GM19035 (cell line): ENCODE measurements around the gene DNPH1.

Source experiments
- ATAC-seq: cut with Tn5 transposase; IDR thresholded peaks from one replicate; pipeline ENCODE4 v1.9.1; 2021; ENCODE audit not compliant: unreplicated experiment

Gene DNPH1

GRCh38 chr6:43219119-43219518 is 10.2 kb downstream of the DNPH1 start:
- no peak for ATAC-seq

DNA sequence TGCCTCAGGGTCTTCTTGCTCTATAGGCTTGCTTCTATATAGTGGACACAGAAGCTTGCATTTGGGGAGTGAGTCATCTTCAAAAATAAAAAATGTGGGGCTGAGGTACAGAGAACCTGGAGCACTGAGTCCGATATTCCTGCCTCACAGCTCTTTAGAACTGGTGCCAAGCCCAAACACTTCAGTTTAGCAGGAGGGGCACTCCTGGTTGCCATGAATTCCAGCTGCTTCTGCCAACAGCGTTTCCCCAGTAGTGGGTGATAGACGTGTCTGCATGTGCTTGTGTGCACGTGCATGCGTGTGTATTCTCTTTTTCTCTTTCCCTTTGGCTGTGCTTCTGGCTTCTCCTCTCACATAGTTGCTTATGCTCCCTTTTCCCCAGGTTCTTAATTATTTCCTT is 11.9 kb downstream of the DNPH1 start:
- no peak for ATAC-seq

DNA sequence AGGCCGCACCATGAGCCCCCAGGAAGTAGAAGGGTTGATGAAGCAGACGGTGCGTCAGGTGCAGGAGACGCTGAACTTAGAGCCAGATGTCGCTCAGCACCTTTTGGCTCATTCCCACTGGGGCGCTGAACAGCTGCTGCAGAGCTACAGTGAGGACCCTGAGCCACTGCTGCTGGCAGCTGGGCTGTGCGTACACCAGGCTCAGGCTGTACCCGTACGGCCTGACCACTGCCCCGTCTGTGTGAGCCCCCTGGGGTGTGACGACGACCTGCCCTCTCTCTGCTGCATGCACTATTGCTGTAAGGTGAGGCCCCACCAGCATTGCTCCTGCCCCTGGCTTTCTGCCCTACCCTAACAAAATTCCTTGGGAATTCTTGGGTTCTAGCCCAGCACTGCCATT is 13.1 kb downstream of the DNPH1 start:
- ATAC-seq: no peak

DNA sequence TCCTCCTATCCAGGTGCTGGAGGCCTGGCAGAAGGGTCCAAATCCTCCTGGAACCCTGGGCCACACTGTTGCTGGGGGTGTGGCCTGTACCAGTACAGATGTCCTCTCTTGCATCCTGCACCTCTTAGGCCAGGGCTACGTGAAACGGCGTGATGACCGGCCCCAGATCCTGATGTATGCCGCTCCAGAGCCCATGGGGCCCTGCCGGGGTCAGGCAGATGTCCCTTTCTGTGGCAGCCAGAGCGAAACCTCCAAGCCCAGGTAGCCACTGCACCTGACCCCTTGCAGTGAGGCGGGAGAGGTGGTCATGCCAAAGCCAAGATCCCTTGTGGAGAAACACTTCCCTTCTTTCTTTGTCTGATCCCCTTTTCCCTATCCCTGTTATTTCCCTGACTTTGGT is 14.2 kb downstream of the DNPH1 start:
- ATAC-seq: no peak

GRCh38 chr6:43213431-43213830 is 15.8 kb downstream of the DNPH1 start:
- ATAC-seq: no peak

DNA sequence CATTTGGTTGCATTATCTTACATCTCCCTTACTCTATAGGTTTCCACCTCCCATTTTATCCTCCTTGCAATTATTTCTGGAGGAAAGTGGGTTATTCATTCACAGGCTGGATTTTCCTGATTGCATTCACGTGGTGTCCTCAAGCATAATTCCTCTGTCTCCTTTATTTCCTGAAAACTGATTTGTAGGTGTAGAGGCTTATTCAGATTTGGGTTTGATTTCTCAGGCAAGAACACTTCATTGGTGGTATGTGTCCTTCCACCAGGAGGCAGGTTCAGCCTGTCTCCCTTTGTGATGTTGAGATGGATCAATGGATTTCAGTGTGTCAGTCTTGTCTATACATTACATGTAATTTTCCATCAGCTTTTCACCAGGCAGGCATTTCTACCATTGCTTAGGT is 17.3 kb downstream of the DNPH1 start:
- ATAC-seq: no peak

GRCh38 chr6:43207286-43207685 is 22.0 kb downstream of the DNPH1 start:
- no peak for ATAC-seq

DNA sequence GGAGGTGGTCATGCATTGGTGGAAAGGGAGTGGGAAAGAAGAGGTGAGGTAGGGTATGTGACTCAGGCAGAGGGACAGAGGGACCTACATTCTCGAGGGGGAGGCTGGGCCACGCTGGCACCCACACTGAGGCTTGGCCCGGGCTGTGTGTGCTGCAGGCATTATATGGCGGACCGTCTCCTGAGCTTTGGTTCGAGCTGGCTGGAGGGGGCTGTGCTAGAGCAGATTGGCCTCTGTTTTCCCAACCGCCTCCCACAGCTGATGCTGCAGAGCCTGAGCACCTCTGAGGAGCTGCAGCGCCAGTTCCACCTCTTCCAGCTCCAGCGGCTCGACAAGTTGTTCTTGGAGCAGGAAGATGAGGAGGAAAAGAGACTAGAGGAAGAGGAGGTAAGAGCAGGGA is 23.4 kb downstream of the DNPH1 start:
- ATAC-seq: no peak

DNA sequence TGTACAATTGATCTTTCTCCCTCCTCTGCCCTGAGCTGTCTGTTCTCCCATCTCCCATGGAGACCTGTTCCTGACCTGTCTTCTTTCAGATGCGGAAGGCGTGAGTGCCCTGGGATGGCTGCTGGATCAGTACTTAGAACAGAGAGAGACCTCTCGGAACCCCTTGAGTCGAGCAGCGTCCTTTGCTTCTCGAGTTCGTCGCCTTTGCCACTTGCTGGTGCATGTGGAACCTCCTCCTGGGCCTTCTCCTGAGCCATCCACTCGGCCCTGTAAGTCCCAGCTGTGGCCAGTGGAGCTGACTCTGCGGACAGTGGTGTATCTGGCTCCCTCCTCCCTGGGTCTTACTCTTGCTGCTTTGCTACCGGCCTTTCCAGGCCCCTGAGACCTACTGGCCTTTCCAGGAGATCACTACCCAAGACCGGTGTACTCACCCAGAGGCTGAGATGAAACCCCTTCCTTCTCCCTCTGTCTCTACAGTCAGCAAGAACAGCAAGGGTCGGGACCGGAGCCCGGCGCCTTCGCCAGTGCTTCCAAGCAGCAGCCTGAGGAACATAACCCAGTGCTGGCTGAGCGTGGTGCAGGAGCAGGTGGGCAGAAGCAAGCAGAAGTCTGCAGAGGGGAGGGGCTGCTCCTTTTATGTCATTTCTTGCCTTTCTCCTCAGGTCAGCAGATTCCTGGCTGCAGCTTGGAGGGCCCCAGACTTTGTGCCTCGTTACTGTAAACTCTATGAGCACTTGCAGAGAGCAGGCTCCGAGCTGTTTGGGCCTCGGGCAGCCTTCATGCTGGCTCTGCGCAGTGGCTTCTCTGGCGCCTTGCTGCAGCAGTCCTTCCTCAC is 24.8 kb downstream of the DNPH1 start:
- no peak for ATAC-seq

DNA sequence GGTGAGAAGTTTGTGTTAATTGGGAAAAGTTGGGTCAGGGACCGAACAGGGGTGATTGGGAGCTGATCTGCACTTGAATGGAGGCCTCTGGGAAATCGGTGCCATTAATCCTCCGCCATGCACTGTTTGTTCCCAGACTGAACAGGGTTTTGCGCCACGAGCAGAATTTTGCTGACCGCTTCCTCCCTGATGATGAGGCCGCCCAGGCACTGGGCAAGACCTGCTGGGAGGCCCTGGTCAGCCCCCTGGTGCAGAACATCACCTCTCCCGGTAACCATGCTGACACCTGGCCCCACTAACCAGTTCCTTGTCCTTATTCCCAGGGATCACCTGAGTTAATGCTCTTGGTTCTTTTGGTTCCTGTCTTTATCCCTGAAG is 25.6 kb downstream of the DNPH1 start:
- no peak for ATAC-seq

- ATAC-seq: no peak
Observed at GRCh38 chr6:43203029-43203717, 26.1 kb downstream of the DNPH1 start.

GRCh38 chr6:43202451-43202850 is 26.8 kb downstream of the DNPH1 start:
- ATAC-seq: no peak

DNA sequence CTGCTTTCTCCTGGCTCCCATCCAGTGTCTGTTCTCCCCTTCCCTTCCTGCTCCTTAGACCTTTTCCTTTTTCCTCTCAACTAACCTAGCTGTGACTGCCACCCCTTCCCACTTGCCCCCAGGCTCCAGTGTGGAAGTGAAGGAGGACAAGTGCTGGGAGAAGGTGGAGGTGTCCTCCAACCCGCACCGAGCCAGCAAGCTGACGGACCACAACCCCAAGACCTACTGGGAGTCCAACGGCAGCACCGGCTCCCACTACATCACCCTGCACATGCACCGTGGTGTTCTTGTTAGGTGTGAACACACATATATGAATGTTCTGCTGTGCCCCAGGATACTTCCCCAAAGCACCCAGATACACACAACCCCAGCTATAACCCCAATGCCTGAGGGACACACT is 28.7 kb downstream of the DNPH1 start:
- ATAC-seq: no peak

GRCh38 chr6:43199912-43200311 is 29.4 kb downstream of the DNPH1 start:
- no peak for ATAC-seq

DNA sequence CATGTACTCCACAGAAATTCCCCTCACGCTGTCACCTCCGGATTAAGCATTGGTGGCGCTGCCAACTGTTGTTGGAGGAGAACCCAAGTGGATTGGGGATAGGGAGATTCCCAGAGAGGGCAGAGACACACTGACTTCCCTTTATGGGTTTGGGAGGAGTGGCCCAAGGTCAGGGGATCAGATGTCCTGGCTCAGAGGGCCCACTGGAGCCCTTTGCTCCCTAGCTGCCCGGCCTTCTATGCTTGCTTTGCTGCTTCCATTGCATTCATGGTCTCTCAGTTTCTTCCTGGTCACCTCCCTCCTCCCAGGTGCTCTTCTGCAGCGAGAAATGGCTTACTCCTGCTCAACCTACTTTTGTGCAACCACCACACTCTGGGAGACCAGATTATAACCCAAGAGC is 32.9 kb downstream of the DNPH1 start:
- ATAC-seq: no peak

GRCh38 chr6:43193929-43194328 is 35.4 kb downstream of the DNPH1 start:
- no peak for ATAC-seq

DNA sequence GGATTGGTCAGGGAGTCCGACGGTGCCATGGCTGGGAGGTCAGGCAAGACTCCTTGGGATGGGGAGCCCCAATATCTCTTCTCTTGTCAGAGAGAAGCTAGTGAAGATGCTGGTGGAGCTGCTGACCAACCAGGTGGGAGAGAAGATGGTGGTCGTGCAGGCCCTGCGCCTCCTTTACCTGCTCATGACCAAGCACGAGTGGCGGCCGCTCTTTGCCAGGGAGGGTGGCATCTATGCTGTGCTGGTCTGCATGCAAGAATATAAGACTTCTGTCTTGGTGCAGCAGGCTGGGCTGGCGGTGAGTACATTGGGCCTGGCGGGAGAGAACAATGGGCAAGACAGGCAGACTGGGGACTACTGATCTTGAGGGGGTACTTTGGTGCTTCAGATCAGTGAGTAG is 36.4 kb downstream of the DNPH1 start:
- no peak for ATAC-seq

DNA sequence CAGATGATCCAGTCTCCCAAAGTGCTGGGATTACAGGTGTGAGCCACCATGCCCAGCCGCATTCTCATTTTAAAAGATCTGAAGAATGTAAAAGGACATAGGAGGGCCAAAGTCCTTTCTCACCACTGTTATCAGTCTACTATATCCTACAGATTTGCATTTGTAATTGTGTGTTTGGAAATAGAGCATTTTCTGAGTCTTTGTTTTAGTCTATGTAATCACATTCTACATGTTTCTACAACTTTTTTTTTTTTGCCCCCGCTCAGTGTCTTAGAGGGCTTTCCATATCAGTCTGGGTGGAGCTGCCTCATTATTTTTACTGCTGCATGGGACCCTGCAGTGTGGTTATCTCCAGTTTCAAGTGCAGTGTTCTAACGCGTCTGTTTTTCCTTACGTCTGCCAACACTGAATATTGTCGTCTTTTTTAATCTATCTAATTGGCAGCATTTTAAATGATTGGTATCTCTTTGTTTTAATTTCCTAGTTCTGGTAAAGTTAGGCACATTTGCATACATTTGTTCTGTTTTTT is 39.4 kb downstream of the DNPH1 start:
- no peak for ATAC-seq

- ATAC-seq: no peak
Observed at GRCh38 chr6:43188426-43188825, 40.9 kb downstream of the DNPH1 start.

DNA sequence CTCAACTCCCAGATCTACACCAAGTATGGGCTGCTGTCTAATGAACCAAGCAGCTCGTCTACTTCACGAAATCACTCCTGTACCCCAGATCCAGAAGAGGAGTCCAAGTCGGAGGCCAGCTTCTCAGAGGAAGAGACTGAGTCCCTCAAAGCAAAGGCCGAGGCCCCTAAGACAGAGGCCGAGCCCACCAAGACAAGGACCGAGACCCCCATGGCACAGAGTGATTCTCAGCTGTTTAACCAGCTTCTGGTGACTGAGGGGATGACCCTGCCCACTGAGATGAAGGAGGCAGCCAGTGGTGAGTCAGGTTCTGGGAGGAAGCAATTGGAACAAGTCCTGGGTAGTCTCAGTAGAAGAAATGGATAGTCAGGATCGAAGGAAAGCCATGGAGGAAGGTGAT is 41.5 kb downstream of the DNPH1 start:
- ATAC-seq: no peak

- ATAC-seq: no peak
Observed at GRCh38 chr6:43186706-43187105, 42.6 kb downstream of the DNPH1 start.

GRCh38 chr6:43186019-43186418 is 43.3 kb downstream of the DNPH1 start:
- no peak for ATAC-seq
